ENCODE measurements around the gene CCNA2. TPM values are rescaled to one million over a fixed set of nuclear protein-coding genes. Genes with fewer than 3 reads are reported as not detected.

CCNA2 gene
- total and polyA plus RNA-seq, 8 donors = 3.5 to 63.7 (median 30.1) TPM

DNA sequence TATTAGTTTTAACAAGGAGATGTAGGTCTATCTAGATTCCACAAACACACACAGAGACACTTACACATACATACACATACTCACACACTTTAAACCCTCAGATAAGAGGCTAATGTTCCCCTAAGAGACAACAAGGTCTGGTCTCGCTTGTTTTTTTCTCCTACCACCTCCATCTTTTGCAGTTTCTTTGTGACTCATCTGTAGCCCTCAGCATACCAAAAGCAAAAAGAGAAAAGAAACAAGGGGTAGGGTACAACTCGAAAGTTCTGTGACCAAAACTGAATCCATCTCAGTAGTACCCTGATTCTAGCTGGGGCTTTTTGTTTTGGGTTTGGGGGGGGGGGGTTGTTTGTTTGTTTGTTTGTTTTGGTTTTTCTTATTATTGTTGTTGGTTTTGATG, 34.8 kb downstream of the CCNA2 start:
- DNase-seq = no peak
- H3K4me3 ChIP-seq = no peak overlapping the region
- H3K4me1 ChIP-seq = no peaks in the 10 kb centered on the region
- no peak overlapping the region for H3K27ac ChIP-seq
- H3K9me3 ChIP-seq = peaks cover 0 to 4% of the 10 kb centered on the region in 2 donors
- H3K27me3 ChIP-seq = no peaks in the 10 kb centered on the region
- no peaks in the 10 kb centered on the region for H3K36me3 ChIP-seq
- intact Hi-C loops (cut with DNase I) = no loop called here
- TF ChIP-seq, protein P1, sequence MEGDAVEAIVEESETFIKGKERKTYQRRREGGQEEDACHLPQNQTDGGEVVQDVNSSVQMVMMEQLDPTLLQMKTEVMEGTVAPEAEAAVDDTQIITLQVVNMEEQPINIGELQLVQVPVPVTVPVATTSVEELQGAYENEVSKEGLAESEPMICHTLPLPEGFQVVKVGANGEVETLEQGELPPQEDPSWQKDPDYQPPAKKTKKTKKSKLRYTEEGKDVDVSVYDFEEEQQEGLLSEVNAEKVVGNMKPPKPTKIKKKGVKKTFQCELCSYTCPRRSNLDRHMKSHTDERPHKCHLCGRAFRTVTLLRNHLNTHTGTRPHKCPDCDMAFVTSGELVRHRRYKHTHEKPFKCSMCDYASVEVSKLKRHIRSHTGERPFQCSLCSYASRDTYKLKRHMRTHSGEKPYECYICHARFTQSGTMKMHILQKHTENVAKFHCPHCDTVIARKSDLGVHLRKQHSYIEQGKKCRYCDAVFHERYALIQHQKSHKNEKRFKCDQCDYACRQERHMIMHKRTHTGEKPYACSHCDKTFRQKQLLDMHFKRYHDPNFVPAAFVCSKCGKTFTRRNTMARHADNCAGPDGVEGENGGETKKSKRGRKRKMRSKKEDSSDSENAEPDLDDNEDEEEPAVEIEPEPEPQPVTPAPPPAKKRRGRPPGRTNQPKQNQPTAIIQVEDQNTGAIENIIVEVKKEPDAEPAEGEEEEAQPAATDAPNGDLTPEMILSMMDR (IDR thresholded peaks at IDR 0.05) = no peak
- ATAC-seq = no peak

DNA sequence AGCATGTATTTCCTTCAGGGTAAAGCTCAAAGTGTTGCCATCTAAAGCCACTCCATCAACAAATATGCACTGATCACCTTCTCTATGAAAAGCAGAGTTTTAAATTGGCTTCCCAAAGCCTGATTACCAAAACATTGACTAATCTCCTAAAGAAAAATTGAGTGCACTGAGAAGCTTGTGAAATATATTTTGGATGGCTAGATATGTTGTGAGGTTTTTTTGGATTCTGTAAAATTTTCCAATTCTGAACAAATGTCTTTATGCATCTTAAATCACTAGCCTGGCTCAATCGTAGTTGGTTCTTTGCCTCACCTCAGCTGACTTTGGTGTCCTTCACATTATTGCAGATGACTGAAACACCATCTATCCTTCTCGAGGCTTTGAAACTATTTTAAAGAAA, 37.5 kb downstream of the CCNA2 start:
- Histone ChIP-seq H3K36me3 (no peaks in the 10 kb centered on the region), H3K9me3 (peaks cover 0 to 4% of the 10 kb centered on the region in 2 donors), H3K4me3 (no peak overlapping the region), H3K27ac (no peak overlapping the region), H3K27me3 (no peaks in the 10 kb centered on the region), H3K4me1 (no peaks in the 10 kb centered on the region)
- TF ChIP-seq, protein P1 (IDR thresholded peaks at IDR 0.05) = no peak
- DNase-seq (no peak), ATAC-seq (no peak)
- intact Hi-C loops (cut with DNase I) = no loop called here

DNA sequence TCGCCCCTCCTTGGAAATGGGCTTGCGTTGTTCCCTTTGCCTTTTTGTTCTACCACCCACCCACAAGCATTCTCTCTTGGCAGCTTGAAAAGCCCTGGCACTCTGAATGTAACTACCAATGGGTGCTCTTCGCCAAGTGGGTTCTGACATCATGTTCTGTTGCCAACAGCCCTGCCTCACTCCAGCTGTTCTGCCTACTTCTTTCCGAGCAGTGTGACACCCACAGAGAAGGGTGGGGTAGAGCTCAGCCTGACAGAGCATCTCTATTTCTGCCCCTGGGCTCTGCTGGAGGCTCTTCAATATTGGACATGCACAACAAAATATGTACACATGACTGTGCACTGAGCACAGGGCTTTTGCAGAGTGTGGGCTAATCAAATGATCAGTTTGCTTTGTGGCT, 38.2 kb downstream of the CCNA2 start:
- Histone ChIP-seq H3K27me3 (no peaks in the 10 kb centered on the region), H3K4me1 (no peaks in the 10 kb centered on the region), H3K9me3 (peaks cover 0 to 4% of the 10 kb centered on the region in 2 donors), H3K36me3 (no peaks in the 10 kb centered on the region), H3K27ac (no peak overlapping the region), H3K4me3 (no peak overlapping the region)
- intact Hi-C loops (cut with DNase I) = no loop called here
- DNase-seq (no peak), ATAC-seq (no peak)
- TF ChIP-seq, protein P1 (IDR thresholded peaks at IDR 0.05) = no peak

DNA sequence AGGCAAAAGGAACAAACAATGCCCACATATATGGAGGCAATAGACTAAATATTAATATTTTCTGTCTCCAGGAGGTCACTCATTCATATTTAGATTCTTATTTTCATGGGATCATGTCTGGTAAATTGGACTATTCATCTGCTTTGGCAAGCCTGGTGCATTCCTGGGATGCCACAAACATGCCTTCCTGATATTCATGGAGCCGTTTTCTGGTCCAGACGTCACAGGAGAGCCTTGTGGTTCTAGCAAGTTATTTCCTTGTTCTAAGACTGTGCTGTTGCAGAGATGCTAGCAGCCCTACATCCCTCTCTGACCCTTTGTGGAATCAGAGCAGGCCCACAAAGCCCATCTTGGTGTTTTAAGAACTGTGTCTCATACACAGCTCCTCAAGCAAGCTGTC, 38.7 kb downstream of the CCNA2 start:
- Histone ChIP-seq H3K27ac (no peak overlapping the region), H3K27me3 (no peaks in the 10 kb centered on the region), H3K4me1 (no peaks in the 10 kb centered on the region), H3K9me3 (peaks cover 0 to 4% of the 10 kb centered on the region in 2 donors), H3K36me3 (no peaks in the 10 kb centered on the region), H3K4me3 (no peak overlapping the region)
- TF ChIP-seq, protein P1 (IDR thresholded peaks at IDR 0.05) = no peak
- ATAC-seq = peak; percentile 40
- intact Hi-C loops (cut with DNase I) = no loop called here
- no peak for DNase-seq

DNA sequence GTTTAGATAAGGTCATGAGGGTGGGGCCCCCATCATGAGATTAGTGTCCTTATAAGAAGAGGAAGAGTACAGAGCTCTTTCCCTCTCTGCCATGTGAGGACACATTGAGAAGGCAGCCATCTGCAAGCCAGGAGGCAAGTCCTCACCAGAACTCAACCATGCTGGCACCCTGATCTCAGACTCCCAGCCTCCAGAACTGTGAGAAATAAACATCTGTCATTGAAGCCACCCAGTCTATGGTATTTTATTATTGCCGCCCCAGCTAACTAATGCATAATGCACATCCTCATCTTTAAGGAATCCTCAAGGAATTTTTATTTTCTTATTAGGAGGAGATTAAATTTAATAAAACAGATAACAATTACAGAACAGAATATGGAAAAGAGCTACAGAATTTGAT, 39.3 kb downstream of the CCNA2 start:
- DNase-seq (no peak), ATAC-seq (no peak)
- no peak overlapping the region for H3K4me3 ChIP-seq
- no peak overlapping the region for H3K27ac ChIP-seq
- no peaks in the 10 kb centered on the region for H3K4me1 ChIP-seq
- H3K36me3 ChIP-seq = no peaks in the 10 kb centered on the region
- intact Hi-C loops (cut with DNase I) = no loop called here
- peaks cover 0 to 4% of the 10 kb centered on the region in 2 donors for H3K9me3 ChIP-seq
- H3K27me3 ChIP-seq = peaks cover 0 to 2% of the 10 kb centered on the region in 2 donors
- TF ChIP-seq, protein P1 (IDR thresholded peaks at IDR 0.05) = no peak
